ENCODE results near the gene MYH14. TPM values are rescaled to one million over a fixed set of nuclear protein-coding genes. Genes with fewer than 3 reads are reported as not detected.

Gene MYH14
- total and polyA plus RNA-seq, 2 of the 13 experiments (the other 11 are each of a cell fraction or from before 2014, with no cell fraction given): 5.5 to 5.8 TPM

DNA sequence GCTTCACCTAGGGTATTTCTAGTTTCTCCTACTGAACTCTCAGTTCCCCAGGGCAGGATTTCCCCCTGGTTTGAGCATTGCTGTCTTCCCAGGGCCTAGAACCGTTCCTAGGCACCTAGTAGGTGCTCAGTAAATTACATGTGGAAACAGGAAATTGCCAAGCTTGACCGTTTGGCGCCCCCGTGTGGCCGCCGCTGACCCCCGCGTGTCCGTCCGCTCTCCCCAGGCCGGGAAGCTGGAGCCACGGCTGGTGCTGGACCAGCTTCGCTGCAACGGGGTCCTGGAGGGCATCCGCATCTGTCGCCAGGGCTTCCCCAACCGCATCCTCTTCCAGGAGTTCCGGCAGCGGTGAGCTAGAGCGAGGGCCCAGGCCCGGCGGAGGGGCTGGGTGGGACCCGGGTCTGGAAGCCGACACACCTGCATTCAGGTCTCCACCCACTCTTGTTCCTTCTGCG, 55.5 kb downstream of the MYH14 start (continued):
- TF ChIP-seq NFE2L2 (IDR thresholded peaks at IDR 0.05; ENCODE audit: low read length) (no peak), CBX5 (CRISPR knock-in tag; IDR thresholded peaks at IDR 0.05; ENCODE audit: borderline replicate concordance) (no peak), ZNF703 (CRISPR knock-in tag; IDR thresholded peaks at IDR 0.05; ENCODE audit: borderline replicate concordance) (no peak), FOSL2 (CRISPR knock-in tag; IDR thresholded peaks at IDR 0.05) (no peak), ZNF562 (CRISPR knock-in tag; IDR thresholded peaks at IDR 0.05; ENCODE audit: borderline replicate concordance) (no peak), KDM6A (CRISPR knock-in tag; IDR thresholded peaks at IDR 0.05; ENCODE audit: low read depth) (no peak), FOXA1 (IDR thresholded peaks at IDR 0.05) (no peak), FOXA1 (CRISPR knock-in tag; IDR thresholded peaks at IDR 0.05) (no peak), JDP2 (CRISPR knock-in tag; IDR thresholded peaks at IDR 0.05; ENCODE audit: borderline replicate concordance) (no peak), SALL2 (CRISPR knock-in tag; IDR thresholded peaks at IDR 0.05) (no peak), KDM1A (CRISPR knock-in tag; IDR thresholded peaks at IDR 0.05) (no peak), FOSL1 (CRISPR knock-in tag; IDR thresholded peaks at IDR 0.05; ENCODE audit: borderline replicate concordance) (no peak), LCORL (IDR thresholded peaks at IDR 0.05) (no peak), LCORL (CRISPR knock-in tag; IDR thresholded peaks at IDR 0.05) (no peak), FOXC1 (CRISPR knock-in tag; IDR thresholded peaks at IDR 0.05; ENCODE audit: borderline replicate concordance) (no peak), TBX3 (IDR thresholded peaks at IDR 0.05; ENCODE audit: borderline replicate concordance) (no peak), CHD4 (IDR thresholded peaks at IDR 0.05; ENCODE audit: borderline replicate concordance, low read length) (no peak), ISL2 (CRISPR knock-in tag; IDR thresholded peaks at IDR 0.05) (no peak), MIXL1 (CRISPR knock-in tag; IDR thresholded peaks at IDR 0.05) (0 out of 2 replicates have a peak, but pooled peaks have one; percentile 16)
- TF ChIP-seq, protein P1, sequence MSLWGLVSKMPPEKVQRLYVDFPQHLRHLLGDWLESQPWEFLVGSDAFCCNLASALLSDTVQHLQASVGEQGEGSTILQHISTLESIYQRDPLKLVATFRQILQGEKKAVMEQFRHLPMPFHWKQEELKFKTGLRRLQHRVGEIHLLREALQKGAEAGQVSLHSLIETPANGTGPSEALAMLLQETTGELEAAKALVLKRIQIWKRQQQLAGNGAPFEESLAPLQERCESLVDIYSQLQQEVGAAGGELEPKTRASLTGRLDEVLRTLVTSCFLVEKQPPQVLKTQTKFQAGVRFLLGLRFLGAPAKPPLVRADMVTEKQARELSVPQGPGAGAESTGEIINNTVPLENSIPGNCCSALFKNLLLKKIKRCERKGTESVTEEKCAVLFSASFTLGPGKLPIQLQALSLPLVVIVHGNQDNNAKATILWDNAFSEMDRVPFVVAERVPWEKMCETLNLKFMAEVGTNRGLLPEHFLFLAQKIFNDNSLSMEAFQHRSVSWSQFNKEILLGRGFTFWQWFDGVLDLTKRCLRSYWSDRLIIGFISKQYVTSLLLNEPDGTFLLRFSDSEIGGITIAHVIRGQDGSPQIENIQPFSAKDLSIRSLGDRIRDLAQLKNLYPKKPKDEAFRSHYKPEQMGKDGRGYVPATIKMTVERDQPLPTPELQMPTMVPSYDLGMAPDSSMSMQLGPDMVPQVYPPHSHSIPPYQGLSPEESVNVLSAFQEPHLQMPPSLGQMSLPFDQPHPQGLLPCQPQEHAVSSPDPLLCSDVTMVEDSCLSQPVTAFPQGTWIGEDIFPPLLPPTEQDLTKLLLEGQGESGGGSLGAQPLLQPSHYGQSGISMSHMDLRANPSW (CRISPR knock-in tag; IDR thresholded peaks at IDR 0.05; ENCODE audit: borderline replicate concordance): no peak
- TF ChIP-seq, protein P2, sequence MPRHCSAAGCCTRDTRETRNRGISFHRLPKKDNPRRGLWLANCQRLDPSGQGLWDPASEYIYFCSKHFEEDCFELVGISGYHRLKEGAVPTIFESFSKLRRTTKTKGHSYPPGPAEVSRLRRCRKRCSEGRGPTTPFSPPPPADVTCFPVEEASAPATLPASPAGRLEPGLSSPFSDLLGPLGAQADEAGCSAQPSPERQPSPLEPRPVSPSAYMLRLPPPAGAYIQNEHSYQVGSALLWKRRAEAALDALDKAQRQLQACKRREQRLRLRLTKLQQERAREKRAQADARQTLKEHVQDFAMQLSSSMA (CRISPR knock-in tag; IDR thresholded peaks at IDR 0.05): no peak
- TF ChIP-seq, protein P3, sequence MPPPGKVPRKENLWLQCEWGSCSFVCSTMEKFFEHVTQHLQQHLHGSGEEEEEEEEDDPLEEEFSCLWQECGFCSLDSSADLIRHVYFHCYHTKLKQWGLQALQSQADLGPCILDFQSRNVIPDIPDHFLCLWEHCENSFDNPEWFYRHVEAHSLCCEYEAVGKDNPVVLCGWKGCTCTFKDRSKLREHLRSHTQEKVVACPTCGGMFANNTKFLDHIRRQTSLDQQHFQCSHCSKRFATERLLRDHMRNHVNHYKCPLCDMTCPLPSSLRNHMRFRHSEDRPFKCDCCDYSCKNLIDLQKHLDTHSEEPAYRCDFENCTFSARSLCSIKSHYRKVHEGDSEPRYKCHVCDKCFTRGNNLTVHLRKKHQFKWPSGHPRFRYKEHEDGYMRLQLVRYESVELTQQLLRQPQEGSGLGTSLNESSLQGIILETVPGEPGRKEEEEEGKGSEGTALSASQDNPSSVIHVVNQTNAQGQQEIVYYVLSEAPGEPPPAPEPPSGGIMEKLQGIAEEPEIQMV (CRISPR knock-in tag; IDR thresholded peaks at IDR 0.05; ENCODE audit: low read depth): no peak
- TF ChIP-seq, protein P4, sequence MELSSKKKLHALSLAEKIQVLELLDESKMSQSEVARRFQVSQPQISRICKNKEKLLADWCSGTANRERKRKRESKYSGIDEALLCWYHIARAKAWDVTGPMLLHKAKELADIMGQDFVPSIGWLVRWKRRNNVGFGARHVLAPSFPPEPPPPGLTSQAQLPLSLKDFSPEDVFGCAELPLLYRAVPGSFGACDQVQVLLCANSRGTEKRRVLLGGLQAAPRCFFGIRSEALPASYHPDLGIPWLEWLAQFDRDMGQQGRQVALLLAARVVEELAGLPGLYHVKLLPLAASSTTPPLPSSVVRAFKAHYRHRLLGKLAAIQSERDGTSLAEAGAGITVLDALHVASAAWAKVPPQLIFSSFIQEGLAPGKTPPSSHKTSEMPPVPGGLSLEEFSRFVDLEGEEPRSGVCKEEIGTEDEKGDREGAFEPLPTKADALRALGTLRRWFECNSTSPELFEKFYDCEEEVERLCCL (CRISPR knock-in tag; IDR thresholded peaks at IDR 0.05; ENCODE audit: borderline replicate concordance): no peak
- TF ChIP-seq, protein P5, sequence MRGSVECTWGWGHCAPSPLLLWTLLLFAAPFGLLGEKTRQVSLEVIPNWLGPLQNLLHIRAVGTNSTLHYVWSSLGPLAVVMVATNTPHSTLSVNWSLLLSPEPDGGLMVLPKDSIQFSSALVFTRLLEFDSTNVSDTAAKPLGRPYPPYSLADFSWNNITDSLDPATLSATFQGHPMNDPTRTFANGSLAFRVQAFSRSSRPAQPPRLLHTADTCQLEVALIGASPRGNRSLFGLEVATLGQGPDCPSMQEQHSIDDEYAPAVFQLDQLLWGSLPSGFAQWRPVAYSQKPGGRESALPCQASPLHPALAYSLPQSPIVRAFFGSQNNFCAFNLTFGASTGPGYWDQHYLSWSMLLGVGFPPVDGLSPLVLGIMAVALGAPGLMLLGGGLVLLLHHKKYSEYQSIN (CRISPR knock-in tag; IDR thresholded peaks at IDR 0.05; ENCODE audit: borderline replicate concordance): no peak
- TF ChIP-seq, protein P6, sequence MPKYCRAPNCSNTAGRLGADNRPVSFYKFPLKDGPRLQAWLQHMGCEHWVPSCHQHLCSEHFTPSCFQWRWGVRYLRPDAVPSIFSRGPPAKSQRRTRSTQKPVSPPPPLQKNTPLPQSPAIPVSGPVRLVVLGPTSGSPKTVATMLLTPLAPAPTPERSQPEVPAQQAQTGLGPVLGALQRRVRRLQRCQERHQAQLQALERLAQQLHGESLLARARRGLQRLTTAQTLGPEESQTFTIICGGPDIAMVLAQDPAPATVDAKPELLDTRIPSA (CRISPR knock-in tag; IDR thresholded peaks at IDR 0.05; ENCODE audit: borderline replicate concordance): no peak
